NCI-H524 treated with DMSO at 0.1 percent for 48 hours (cell line): ENCODE results near the gene ATP5F1C.
"Not testable (repeated sequence)": the region's sequence is repeated elsewhere in the genome, so short reads cannot be mapped to it uniquely, and the experiment has no call there.

Experiments
- DNase-seq: peaks from one replicate; lab custom pipeline; 2025; lab: John Stamatoyannopoulos, UW

ATP5F1C gene

DNA sequence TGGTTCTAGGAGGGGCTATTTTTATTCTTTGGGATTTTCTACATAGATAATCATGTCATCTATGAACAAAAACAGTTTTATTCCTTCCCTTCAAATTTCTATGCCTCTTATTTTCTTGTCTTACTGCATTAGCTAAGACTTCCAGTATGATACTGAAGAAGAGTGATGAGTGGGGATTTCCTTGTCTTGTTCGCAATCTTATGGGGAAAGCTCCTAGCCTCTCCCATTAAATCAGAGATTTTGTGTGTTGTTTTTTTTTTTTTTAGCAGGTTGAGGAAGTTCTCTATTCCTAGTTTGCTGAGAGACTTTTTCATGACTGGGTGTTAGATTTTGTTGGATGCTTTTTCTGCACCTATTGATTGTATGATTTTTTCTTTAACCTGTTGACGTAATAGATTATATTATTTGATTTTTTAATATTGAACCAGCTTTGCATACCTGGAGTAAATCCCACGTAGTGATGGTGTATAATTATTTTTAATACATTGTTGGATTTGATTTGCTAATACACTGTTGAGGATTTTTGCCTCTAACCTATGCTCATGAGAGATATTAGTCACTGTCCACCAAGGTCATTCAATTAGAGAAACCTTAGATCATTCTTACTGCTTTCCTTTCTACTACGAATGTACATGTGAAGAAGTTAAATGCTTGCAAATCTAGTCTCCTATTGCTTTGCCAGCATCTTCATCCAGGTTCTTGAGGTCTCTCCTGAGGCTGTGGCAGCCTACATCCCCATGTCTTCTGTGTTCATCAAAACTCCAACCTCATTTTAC, 6.5 kb downstream of the ATP5F1C start:
- DNase-seq: no peak

DNA sequence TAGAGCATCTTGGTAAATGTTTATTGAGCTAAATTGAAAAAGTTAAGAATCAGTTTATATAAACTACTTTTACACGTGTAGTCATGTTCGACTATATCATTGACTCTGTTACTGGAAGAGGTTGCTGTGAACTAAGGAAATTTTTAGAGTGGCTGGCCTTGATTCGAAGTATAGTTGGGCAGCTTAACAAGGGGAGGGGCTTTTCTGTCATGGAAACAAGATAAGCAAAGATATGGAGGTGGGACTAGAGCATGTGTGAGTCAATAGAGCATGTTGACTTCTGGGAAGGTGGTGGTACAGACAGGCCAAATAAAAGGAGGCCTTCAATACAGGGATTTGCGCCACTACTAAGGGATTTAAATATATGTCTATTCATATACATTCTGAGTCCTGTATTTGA, 7.6 kb downstream of the ATP5F1C start:
- DNase-seq: no peak

- no peak for DNase-seq
Observed at GRCh38 chr10:7797582-7797981, 9.6 kb downstream of the ATP5F1C start.

DNA sequence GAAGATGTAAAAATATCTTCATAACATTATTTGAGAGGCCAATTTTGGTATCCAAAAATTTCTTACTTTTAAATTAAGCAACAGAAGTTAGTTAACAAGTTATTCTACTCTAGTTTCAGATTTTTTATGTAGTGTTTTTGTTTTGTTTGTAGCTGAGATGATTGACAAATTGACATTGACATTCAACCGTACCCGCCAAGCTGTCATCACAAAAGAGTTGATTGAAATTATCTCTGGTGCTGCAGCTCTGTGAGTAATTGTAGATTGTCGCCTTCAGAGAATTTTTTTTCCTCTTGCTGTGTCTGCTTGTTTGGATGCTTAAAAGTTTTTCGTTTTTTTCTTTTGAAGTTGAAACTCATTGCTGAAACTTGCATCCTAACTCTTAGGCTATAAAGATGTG, 14.6 kb downstream of the ATP5F1C start:
- DNase-seq: no peak

- DNase-seq: no peak
Observed at GRCh38 chr10:7804216-7804615, 16.2 kb downstream of the ATP5F1C start.

DNA sequence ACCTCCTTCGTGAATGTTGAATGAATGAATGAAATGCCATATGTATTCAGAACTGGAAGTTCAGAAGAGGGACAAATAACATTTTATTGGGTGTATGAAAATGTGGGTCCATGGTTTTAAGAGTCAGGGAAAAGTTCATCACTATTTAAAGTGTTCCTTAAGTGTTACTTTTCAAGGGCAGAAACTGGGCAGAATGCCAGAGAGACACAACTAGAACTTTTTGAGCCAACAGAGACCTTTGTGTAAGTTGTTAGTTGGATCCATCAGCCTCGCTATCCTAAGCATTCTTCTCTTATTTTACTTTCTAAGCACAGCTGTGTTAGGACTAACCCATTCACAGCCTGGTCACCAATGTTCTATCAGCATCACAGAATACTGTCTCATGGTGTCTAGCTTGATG, 16.8 kb downstream of the ATP5F1C start:
- no peak for DNase-seq

- no peak for DNase-seq
Observed at GRCh38 chr10:7808686-7809267, 20.8 kb downstream of the ATP5F1C start.

- no peak for DNase-seq
Observed at GRCh38 chr10:7810443-7810842, 22.5 kb downstream of the ATP5F1C start.

DNA sequence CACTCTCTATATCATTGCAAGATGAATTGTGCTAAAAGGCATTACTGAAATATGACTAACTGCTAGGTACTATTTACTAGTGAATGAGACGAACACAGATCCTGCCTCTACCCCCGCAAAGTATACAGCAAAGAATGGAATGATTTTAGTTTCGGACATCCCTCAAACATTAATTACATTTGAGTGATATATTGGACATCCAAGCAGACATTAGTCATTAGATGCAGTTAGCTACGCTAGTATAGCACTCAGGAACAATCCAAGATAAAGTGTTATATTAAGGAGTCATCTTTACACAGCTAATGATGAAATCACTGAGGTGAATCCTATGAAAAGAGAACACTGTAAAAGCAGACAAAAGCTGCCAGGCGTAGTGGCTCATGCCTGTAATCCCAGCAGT, 23.0 kb downstream of the ATP5F1C start:
- no peak for DNase-seq

- DNase-seq: not testable (repeated sequence)
Observed at GRCh38 chr10:7811743-7812142, 23.8 kb downstream of the ATP5F1C start.

DNA sequence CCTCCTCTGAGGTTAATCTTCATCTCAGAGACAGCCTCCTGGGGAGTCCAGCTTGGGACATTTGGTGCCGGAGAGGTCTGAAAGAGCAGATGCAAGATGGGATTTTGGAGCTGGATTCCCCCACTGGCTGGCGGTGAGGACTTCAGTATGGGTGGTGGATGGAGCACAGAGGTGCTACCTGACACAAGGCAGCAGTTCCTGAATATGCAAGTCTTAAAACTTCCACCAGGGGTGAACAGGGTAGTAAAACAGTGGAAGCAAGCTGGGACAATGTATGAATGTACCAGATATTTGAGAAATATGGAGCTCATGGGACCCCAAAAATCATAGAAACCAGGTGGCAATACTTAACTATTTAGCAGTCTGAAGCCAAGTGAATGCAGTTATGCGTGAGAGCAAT, 25.5 kb downstream of the ATP5F1C start:
- no peak for DNase-seq

DNA sequence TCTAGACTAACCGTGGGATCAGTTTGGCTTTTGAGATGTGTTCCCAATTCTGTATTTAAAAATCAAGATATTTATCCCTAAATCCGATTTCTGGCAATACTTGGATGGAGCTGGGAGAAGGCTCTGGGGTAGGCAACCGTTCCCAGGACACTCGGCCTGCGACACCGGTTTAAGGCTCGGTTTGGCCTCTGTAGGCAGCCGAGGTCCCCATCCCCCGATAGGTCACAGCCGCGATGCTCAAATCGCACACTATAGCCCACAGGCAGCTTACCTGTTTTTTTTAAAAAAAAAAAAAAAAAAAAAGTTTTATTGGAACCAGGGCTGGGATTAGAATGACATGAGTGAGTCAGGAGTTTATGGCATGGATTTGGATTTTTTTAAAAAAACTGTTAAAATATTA, 29.6 kb downstream of the ATP5F1C start:
- no peak for DNase-seq

DNA sequence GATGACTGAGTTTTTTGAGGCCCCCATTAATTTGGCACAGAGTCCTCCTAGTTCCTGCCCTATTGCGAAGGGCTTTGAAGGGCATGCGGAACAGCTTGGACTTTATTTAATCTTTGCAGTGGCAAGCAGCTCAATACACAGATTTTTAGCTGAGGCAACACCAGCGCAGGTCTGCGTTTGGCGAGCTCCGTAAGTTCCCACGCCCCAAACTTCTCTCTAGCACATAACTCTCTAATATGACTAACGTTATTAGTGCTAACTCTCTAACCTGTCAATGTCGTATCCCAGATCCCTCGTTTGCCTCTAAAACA, 30.0 kb downstream of the ATP5F1C start:
- no peak for DNase-seq

DNA sequence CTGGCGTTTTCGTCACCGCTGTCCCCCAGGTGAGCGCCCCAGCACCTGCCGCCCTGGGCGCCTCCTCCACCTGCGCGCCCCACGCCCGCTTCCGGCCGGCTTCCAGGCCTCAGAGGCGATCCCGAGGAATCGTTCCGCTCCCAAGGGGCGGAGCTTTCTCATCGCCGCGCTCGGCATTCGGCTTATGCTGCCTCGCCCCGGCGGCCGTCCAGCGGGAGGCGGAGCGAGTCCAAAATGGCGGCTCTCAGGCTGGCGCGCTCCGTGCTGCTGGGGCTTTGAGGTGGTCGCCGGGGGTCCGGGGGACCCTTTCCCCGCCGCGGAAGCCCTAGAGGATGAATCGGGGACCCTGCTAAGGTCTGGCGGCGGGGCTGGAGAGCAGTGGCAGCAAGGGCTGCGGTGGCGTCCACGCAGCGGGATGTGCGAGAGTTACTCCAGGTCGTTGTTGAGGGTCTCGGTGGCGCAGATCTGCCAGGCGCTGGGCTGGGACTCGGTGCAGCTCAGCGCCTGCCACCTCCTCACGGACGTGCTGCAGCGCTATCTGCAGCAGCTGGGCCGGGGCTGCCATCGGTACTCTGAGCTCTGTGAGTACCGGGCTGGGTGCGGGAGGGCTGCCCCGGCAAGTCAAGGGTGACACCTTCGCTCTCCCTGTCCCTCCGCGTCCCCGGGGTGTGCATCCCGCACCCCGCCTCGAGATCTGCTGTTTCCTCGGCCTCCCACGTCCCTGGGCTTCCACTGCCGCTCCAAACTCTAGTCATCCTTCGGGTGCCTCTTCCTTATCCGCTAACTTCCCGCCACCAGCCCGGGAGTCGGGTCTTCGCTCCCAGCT, 30.5 kb downstream of the ATP5F1C start, which contains the start of gene TAF3:
TSS of gene TAF3 (plus strand) at position 211 of the 826 bp plus-strand sequence. CDS start at position 416, 205 bp downstream.
- DNase-seq: no peak

DNA sequence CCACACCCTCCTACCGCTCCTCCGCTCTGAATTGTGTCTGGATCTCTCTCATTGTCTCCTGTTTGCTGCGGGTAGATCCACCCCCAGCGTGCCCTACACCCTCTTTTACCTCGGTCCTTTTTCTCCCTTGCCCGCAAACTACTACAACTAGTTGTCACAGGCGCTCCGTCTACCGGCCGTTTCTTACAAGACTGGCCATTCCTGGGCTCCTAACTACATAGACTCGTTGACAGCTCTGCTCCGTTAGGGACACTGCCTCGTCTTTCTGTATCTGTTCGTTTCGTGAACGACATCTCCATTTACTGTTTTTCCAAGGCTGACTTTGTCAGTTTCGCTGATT, 31.1 kb downstream of the ATP5F1C start:
- no peak for DNase-seq

GRCh38 chr10:7824251-7824650, 36.3 kb downstream of the ATP5F1C start:
- DNase-seq: no peak

- no peak for DNase-seq
Observed at GRCh38 chr10:7826971-7827370, 39.0 kb downstream of the ATP5F1C start.

GRCh38 chr10:7829289-7829834, 41.4 kb downstream of the ATP5F1C start:
- no peak for DNase-seq

GRCh38 chr10:7832060-7832459, 44.1 kb downstream of the ATP5F1C start:
- DNase-seq: no peak

DNA sequence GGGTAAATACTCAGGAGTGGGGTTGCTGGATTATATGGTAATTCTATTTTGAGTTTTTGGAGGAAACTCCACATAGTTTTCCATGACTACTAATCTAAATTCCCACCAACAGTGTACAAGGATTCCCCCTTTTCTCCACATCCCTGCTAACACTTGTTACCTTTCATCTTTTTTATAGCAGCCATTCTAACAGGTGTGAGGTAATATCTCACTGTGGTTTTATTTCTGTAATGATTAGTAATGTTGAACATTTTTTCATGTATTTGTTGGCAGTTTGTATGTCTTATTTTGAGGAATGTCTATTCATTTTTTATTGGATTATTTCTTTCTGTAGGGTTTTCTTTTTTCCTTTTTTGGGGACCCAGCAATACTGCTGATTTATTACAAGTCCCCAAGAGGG, 45.2 kb downstream of the ATP5F1C start:
- DNase-seq: no peak

DNA sequence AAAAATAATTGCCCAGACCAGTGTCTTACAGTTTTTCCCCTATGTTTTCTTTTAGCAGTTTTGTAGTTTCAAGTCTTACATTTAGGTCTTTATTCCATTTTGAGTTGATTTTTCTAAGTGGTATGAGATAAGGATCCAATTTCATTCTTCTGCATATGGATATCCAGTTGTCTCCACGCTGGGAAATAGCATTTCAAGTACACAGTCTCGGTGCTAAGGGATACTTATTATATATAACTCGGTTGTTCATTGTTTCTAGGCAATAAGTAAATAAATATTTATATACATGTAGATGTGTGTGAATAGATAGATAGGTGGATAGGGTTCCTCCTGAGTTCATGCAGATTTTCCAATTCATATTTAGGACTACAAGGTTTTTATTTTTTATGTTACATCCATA, 46.3 kb downstream of the ATP5F1C start:
- DNase-seq: no peak

GRCh38 chr10:7836571-7836970, 48.6 kb downstream of the ATP5F1C start:
- DNase-seq: no peak

GRCh38 chr10:7846591-7846990, 58.6 kb downstream of the ATP5F1C start:
- no peak for DNase-seq
